H1 (cell line): ENCODE results near the gene AK5.

ENCODE experiments used
- CBX5 ChIP-seq: fragments of 300-800, 300-1000 bp; sonication (generic); IDR thresholded peaks from 2 replicates; pipeline ENCODE4 v1.7.1; 2016; ENCODE audit warnings: antibody characterized with exemption, low read length, low read depth
- CTCF ChIP-seq, 3 experiments: IDR thresholded peaks; 1 replicate in 2 of 3; 2 replicates in 1 of 3; pipeline versions ENCODE4 v1.5.1 to v1.6.1; 2011; ENCODE audit warnings: low read length in 3 of 3, mild to moderate bottlenecking in 3 of 3, inconsistent platforms in 2 of 3, low read depth in 1 of 3, moderate library complexity in 1 of 3; ENCODE audit not compliant: insufficient read depth in 1 of 3; ENCODE audit errors: control extremely low read depth in 1 of 3
- E2F6 ChIP-seq: IDR thresholded peaks from 2 replicates; pipeline ENCODE4 v1.6.1; 2012; ENCODE audit warnings: inconsistent platforms
- POLR2AphosphoS5 ChIP-seq: IDR thresholded peaks from 2 replicates; pipeline ENCODE4 v1.6.1; 2011; ENCODE audit warnings: low read depth, low read length
- POU5F1 ChIP-seq: IDR thresholded peaks from 2 replicates; pipeline ENCODE4 v1.6.1; 2011; ENCODE audit warnings: low read depth, mild to moderate bottlenecking, low read length, moderate library complexity
- SIX5 ChIP-seq: IDR thresholded peaks from 2 replicates; pipeline ENCODE4 v1.6.1; 2011; ENCODE audit warnings: mild to moderate bottlenecking, low read depth, low read length
- SP1 ChIP-seq: IDR thresholded peaks from 2 replicates; pipeline ENCODE4 v1.6.1; 2011; ENCODE audit warnings: low read depth, low read length
- TAF1 ChIP-seq: IDR thresholded peaks from 2 replicates; pipeline ENCODE4 v1.6.1; 2011; ENCODE audit warnings: mild to moderate bottlenecking, low read depth, low read length
- TEAD4 ChIP-seq: IDR thresholded peaks from 2 replicates; pipeline ENCODE4 v1.6.1; 2012; ENCODE audit warnings: low read depth, low read length, inconsistent platforms, mixed read lengths

DNA sequence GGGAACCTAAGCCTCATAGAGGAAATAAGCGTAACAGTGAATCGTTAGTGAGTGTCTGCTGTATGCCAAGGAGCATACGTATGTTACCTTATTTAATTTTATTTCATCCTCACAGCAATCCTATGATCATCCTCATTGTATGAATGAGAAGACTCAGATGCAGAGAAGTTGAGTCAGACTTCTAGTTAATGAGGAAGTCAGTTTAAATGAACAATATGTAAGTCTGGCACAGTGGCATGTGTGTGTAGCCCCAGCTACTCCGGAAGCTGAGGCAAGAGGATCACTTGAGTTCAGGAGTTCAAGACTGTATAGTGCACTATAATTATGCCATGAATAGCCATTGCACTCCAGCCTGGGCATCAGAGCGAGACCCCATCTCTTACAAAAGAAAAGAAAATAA, 252.6 kb downstream of the AK5 start:
- TF ChIP-seq SIX5 (no peak), CTCF (IDR thresholded peaks at IDR 0.05; ENCODE audit: control extremely low read depth in 1 of 3, insufficient read depth in 1 of 3, low read depth in 1 of 3, low read length in 3 of 3) (no peak), TEAD4 (no peak), POLR2AphosphoS5 (no peak), SP1 (no peak), TAF1 (no peak), CBX5 (no peak), E2F6 (no peak), POU5F1 (no peak)
